HG03066 (cell line): ENCODE data around the gene GPR4.

Source experiments
- ATAC-seq: cut with Tn5 transposase; IDR thresholded peaks from one replicate; pipeline ENCODE4 v1.9.1; 2021; ENCODE audit warnings: low read depth; ENCODE audit not compliant: unreplicated experiment

Gene GPR4

GRCh38 chr19:45591004-45591637 lies 10.9 kb downstream of the GPR4 start:
- ATAC-seq = no peak

- no peak for ATAC-seq
Measured at GRCh38 chr19:45590300-45591003, 11.6 kb downstream of the GPR4 start.

- no peak for ATAC-seq
Measured at GRCh38 chr19:45589768-45590167, 12.2 kb downstream of the GPR4 start.

GRCh38 chr19:45587873-45588272 lies 14.1 kb downstream of the GPR4 start:
- ATAC-seq = no peak

GRCh38 chr19:45585158-45585577 lies 16.8 kb downstream of the GPR4 start:
- ATAC-seq = no peak

- ATAC-seq = peak; percentile 84
Measured at GRCh38 chr19:45584332-45585157, 17.5 kb downstream of the GPR4 start, which contains the start of gene OPA3. Gene OPA3, minus strand, starts transcription at chr19:45584802. Its CDS starts 38 bp downstream, at chr19:45584764.

GRCh38 chr19:45581576-45581975 lies 20.4 kb downstream of the GPR4 start:
- ATAC-seq = no peak

- ATAC-seq = no peak
Measured at GRCh38 chr19:45578861-45579260, 23.2 kb downstream of the GPR4 start.

- ATAC-seq = no peak
Measured at GRCh38 chr19:45577111-45577905, 24.7 kb downstream of the GPR4 start.

- ATAC-seq = no peak
Measured at GRCh38 chr19:45576682-45577081, 25.3 kb downstream of the GPR4 start.

GRCh38 chr19:45575216-45575615 lies 26.8 kb downstream of the GPR4 start:
- no peak for ATAC-seq

- no peak for ATAC-seq
Measured at GRCh38 chr19:45574526-45574925, 27.5 kb downstream of the GPR4 start.

GRCh38 chr19:45571457-45572220 lies 30.4 kb downstream of the GPR4 start:
- ATAC-seq = no peak

GRCh38 chr19:45569619-45570421 lies 32.2 kb downstream of the GPR4 start:
- no peak for ATAC-seq

- no peak for ATAC-seq
Measured at GRCh38 chr19:45568732-45569131, 33.3 kb downstream of the GPR4 start.

GRCh38 chr19:45567609-45568008 lies 34.4 kb downstream of the GPR4 start:
- ATAC-seq = no peak

- ATAC-seq = no peak
Measured at GRCh38 chr19:45564131-45564780, 37.8 kb downstream of the GPR4 start.

GRCh38 chr19:45560686-45561085 lies 41.3 kb downstream of the GPR4 start:
- no peak for ATAC-seq
